ENCODE results near the gene TMCO1.
"Not testable (repeated sequence)": the region's sequence is repeated elsewhere in the genome, so short reads cannot be mapped to it uniquely, and the experiment has no call there.

TMCO1 gene

GRCh38 chr1:165768513-165769394 lies at the start of gene TMCO1:
TMCO1 (minus strand) TSS chr1:165768868; CDS start chr1:165768751, 117 bp downstream.
- peak; percentile 96 for DNase-seq

GRCh38 chr1:165816826-165817497 lies 48.3 kb upstream of the TMCO1 start:
- no peak for DNase-seq

- DNase-seq: no peak
Measured at GRCh38 chr1:165816157-165816556, 47.5 kb upstream of the TMCO1 start.

- DNase-seq: no peak
Measured at GRCh38 chr1:165815725-165816124, 47.1 kb upstream of the TMCO1 start.

GRCh38 chr1:165807613-165808012 lies 38.9 kb upstream of the TMCO1 start:
- no peak for DNase-seq

GRCh38 chr1:165804513-165804912 lies 35.8 kb upstream of the TMCO1 start:
- DNase-seq: not testable (repeated sequence)

- DNase-seq: no peak
Measured at GRCh38 chr1:165799387-165799786, 30.7 kb upstream of the TMCO1 start.

- DNase-seq: no peak
Measured at GRCh38 chr1:165795894-165796293, 27.2 kb upstream of the TMCO1 start.

GRCh38 chr1:165793951-165794350 lies 25.3 kb upstream of the TMCO1 start:
- DNase-seq: no peak

- DNase-seq: no peak
Measured at GRCh38 chr1:165787741-165788140, 19.1 kb upstream of the TMCO1 start.

GRCh38 chr1:165783519-165783918 lies 14.9 kb upstream of the TMCO1 start:
- not testable (repeated sequence) for DNase-seq

GRCh38 chr1:165778197-165778596 lies 9.5 kb upstream of the TMCO1 start:
- DNase-seq: not testable (repeated sequence)

GRCh38 chr1:165773324-165773965 lies 4.8 kb upstream of the TMCO1 start:
- DNase-seq: no peak

- no peak for DNase-seq
Measured at GRCh38 chr1:165772739-165773138, 4.1 kb upstream of the TMCO1 start.

GRCh38 chr1:165764277-165764676 lies 4.4 kb downstream of the TMCO1 start:
- DNase-seq: no peak

- no peak for DNase-seq
Measured at GRCh38 chr1:165763442-165763841, 5.2 kb downstream of the TMCO1 start.

GRCh38 chr1:165762725-165763124 lies 5.9 kb downstream of the TMCO1 start:
- DNase-seq: no peak

- DNase-seq: no peak
Measured at GRCh38 chr1:165759095-165759494, 9.6 kb downstream of the TMCO1 start.

GRCh38 chr1:165755393-165756010 lies 13.2 kb downstream of the TMCO1 start:
- no peak for DNase-seq

- DNase-seq: no peak
Measured at GRCh38 chr1:165753934-165754333, 14.7 kb downstream of the TMCO1 start.

GRCh38 chr1:165748550-165748949 lies 20.1 kb downstream of the TMCO1 start:
- DNase-seq: no peak

- no peak for DNase-seq
Measured at GRCh38 chr1:165747632-165748447, 20.8 kb downstream of the TMCO1 start.
